T-helper 2 cell treated with Interferon-gamma antibody and Interleukin-4, amounts not matched to agents 100 ng/mL and 5 ng/mL, for 36 hours (primary cell): Measurements from ENCODE around the gene TSHZ2. TPM values are rescaled to one million over a fixed set of nuclear protein-coding genes. Genes with fewer than 3 reads are reported as not detected.

Experiments used
- intact Hi-C: fragments of 100-400 bp; cut with micrococcal nuclease; formaldehyde crosslinking; loops from one replicate; pipeline ENCODE4 v1.15.1; 2023
- total RNA-seq: library from RNA; stranded (reverse); gene quantifications from 2 replicates; pipeline ENCODE4 v1.2.3, GENCODE V29; 2022

TSHZ2 gene
- 2.5 and 2.9 TPM in 2 replicates for total RNA-seq

GRCh38 chr20:52972190-52972937 lies at the start of gene TSHZ2:
TSS of gene TSHZ2 (plus strand) at chr20:52972358. CDS start at chr20:52973294, 936 bp downstream.
- intact Hi-C loops = loop anchor here (2.0 to 5.0 kb wide), 4 partner anchors 50 to 565 kb away; no protein-coding TSS in a partner anchor

- intact Hi-C loops = no loop called here
Measured at GRCh38 chr20:52922436-52922835, 49.7 kb upstream of the TSHZ2 start.

GRCh38 chr20:52923123-52923937 lies 48.8 kb upstream of the TSHZ2 start:
- intact Hi-C loops = no loop called here

- intact Hi-C loops = no loop called here
Measured at GRCh38 chr20:52924411-52925271, 47.5 kb upstream of the TSHZ2 start.

- intact Hi-C loops = no loop called here
Measured at GRCh38 chr20:52926505-52926904, 45.7 kb upstream of the TSHZ2 start.

- intact Hi-C loops = no loop called here
Measured at GRCh38 chr20:52933867-52934266, 38.3 kb upstream of the TSHZ2 start.

- intact Hi-C loops = no loop called here
Measured at GRCh38 chr20:52936351-52937340, 35.5 kb upstream of the TSHZ2 start.

GRCh38 chr20:52937591-52938100 lies 34.5 kb upstream of the TSHZ2 start:
- intact Hi-C loops = no loop called here

GRCh38 chr20:52939141-52939540 lies 33.0 kb upstream of the TSHZ2 start:
- intact Hi-C loops = no loop called here

- intact Hi-C loops = no loop called here
Measured at GRCh38 chr20:52941808-52942207, 30.4 kb upstream of the TSHZ2 start.

- intact Hi-C loops = no loop called here
Measured at GRCh38 chr20:52943185-52943841, 28.8 kb upstream of the TSHZ2 start.

GRCh38 chr20:52945268-52945667 lies 26.9 kb upstream of the TSHZ2 start:
- intact Hi-C loops = no loop called here

GRCh38 chr20:52945862-52946522 lies 26.2 kb upstream of the TSHZ2 start:
- intact Hi-C loops = no loop called here

- intact Hi-C loops = no loop called here
Measured at GRCh38 chr20:52948491-52948890, 23.7 kb upstream of the TSHZ2 start.

GRCh38 chr20:52953020-52953419 lies 19.1 kb upstream of the TSHZ2 start:
- intact Hi-C loops = no loop called here

- intact Hi-C loops = no loop called here
Measured at GRCh38 chr20:52954849-52955248, 17.3 kb upstream of the TSHZ2 start.

GRCh38 chr20:52958211-52958610 lies 13.9 kb upstream of the TSHZ2 start:
- intact Hi-C loops = no loop called here

GRCh38 chr20:52959125-52959524 lies 13.0 kb upstream of the TSHZ2 start:
- intact Hi-C loops = no loop called here

GRCh38 chr20:52962183-52962582 lies 10.0 kb upstream of the TSHZ2 start:
- intact Hi-C loops = no loop called here
